ENCODE results near the gene ZNF629.

ZNF629 gene

GRCh38 chr16:30762991-30763725, 23.8 kb downstream of the ZNF629 start:
- H3K36me3 ChIP-seq (ENCODE audit: control insufficient read depth, insufficient read depth, low read length) = peaks cover 38% of the 10 kb centered on the region
- TF ChIP-seq CTCF (IDR thresholded peaks at IDR 0.05; ENCODE audit: insufficient read depth, low read length, poor library complexity, severe bottlenecking) = no peak

GRCh38 chr16:30761928-30762902, 24.8 kb downstream of the ZNF629 start, which contains the start of the genes CFAP119 and RNF40:
Gene CFAP119, minus strand, starts transcription at chr16:30762062. Its CDS starts 314 bp downstream, at chr16:30761748.
Gene RNF40, plus strand, starts transcription at chr16:30762322. Its CDS starts 224 bp downstream, at chr16:30762546.
- TF ChIP-seq CTCF (IDR thresholded peaks at IDR 0.05; ENCODE audit: insufficient read depth, low read length, poor library complexity, severe bottlenecking) = no peak
- DNase-seq (ENCODE audit: extremely low read depth, insufficient read length) = peak; percentile 96
- Histone ChIP-seq H3K4me3 (replicated peaks; ENCODE audit: low read depth, low read length) (peak within 1 kb of the TSS; percentile 80), H3K27me3 (replicated peaks; ENCODE audit: control insufficient read depth, insufficient read depth, low read length) (no peaks in the 10 kb centered on the region), H3K36me3 (ENCODE audit: control insufficient read depth, insufficient read depth, low read length) (peaks cover 37% of the 10 kb centered on the region)

More at GRCh38 chr16:30762991-30763725, 23.8 kb downstream of the ZNF629 start:
- Histone ChIP-seq H3K27me3 (replicated peaks; ENCODE audit: control insufficient read depth, insufficient read depth, low read length) (no peaks in the 10 kb centered on the region), H3K4me3 (replicated peaks; ENCODE audit: low read depth, low read length) (peak overlapping the region; percentile 80)
- DNase-seq (ENCODE audit: extremely low read depth, insufficient read length) = no peak

- peak; percentile 65 for DNase-seq (ENCODE audit: extremely low read depth, insufficient read length)
- TF ChIP-seq CTCF (IDR thresholded peaks at IDR 0.05; ENCODE audit: insufficient read depth, low read length, poor library complexity, severe bottlenecking) = no peak
Measured at GRCh38 chr16:30761427-30761927, 25.5 kb downstream of the ZNF629 start.

GRCh38 chr16:30760577-30761426, 26.2 kb downstream of the ZNF629 start:
- peak overlapping the region; percentile 80 for H3K4me3 ChIP-seq (replicated peaks; ENCODE audit: low read depth, low read length)
- H3K27me3 ChIP-seq (replicated peaks; ENCODE audit: control insufficient read depth, insufficient read depth, low read length) = no peaks in the 10 kb centered on the region
- no peak for TF ChIP-seq CTCF (IDR thresholded peaks at IDR 0.05; ENCODE audit: insufficient read depth, low read length, poor library complexity, severe bottlenecking)
- no peak for DNase-seq (ENCODE audit: extremely low read depth, insufficient read length)
- H3K36me3 ChIP-seq (ENCODE audit: control insufficient read depth, insufficient read depth, low read length) = peaks cover 34% of the 10 kb centered on the region

More at GRCh38 chr16:30761427-30761927, 25.5 kb downstream of the ZNF629 start:
- peaks cover 36% of the 10 kb centered on the region for H3K36me3 ChIP-seq (ENCODE audit: control insufficient read depth, insufficient read depth, low read length)
- H3K4me3 ChIP-seq (replicated peaks; ENCODE audit: low read depth, low read length) = peak overlapping the region; percentile 80
- H3K27me3 ChIP-seq (replicated peaks; ENCODE audit: control insufficient read depth, insufficient read depth, low read length) = no peaks in the 10 kb centered on the region

- TF ChIP-seq CTCF (IDR thresholded peaks at IDR 0.05; ENCODE audit: insufficient read depth, low read length, poor library complexity, severe bottlenecking) = no peak
- Histone ChIP-seq H3K36me3 (ENCODE audit: control insufficient read depth, insufficient read depth, low read length) (peaks cover 27% of the 10 kb centered on the region), H3K4me3 (replicated peaks; ENCODE audit: low read depth, low read length) (no peak overlapping the region), H3K27me3 (replicated peaks; ENCODE audit: control insufficient read depth, insufficient read depth, low read length) (no peaks in the 10 kb centered on the region)
- DNase-seq (ENCODE audit: extremely low read depth, insufficient read length) = no peak
Measured at GRCh38 chr16:30760001-30760559, 26.9 kb downstream of the ZNF629 start.

Measured in GM06990 (cell line).